GM18498 (cell line): Measurements from ENCODE around the gene ST6GALNAC5.
"Not testable (repeated sequence)": the region's sequence is repeated elsewhere in the genome, so short reads cannot be mapped to it uniquely, and the experiment has no call there.

Experiments
- ATAC-seq: cut with Tn5 transposase; IDR thresholded peaks from one replicate; pipeline ENCODE4 v1.9.1; 2021; ENCODE audit warnings: mild to moderate bottlenecking, moderate library complexity; ENCODE audit not compliant: unreplicated experiment

Gene ST6GALNAC5

GRCh38 chr1:76867342-76868130 is at the start of gene ST6GALNAC5:
Gene ST6GALNAC5, plus strand, starts transcription at chr1:76867480.
- ATAC-seq, result no peak

- no peak for ATAC-seq
These were observed 47.3 kb upstream of the ST6GALNAC5 start for GRCh38 chr1:76820028-76820427.

GRCh38 chr1:76822961-76823360 is 44.3 kb upstream of the ST6GALNAC5 start:
- ATAC-seq, result not testable (repeated sequence)

- ATAC-seq, result no peak
These were observed 43.2 kb upstream of the ST6GALNAC5 start for GRCh38 chr1:76824106-76824505.

- no peak for ATAC-seq
These were observed 41.0 kb upstream of the ST6GALNAC5 start for GRCh38 chr1:76826072-76826845.

GRCh38 chr1:76827066-76827465 is 40.2 kb upstream of the ST6GALNAC5 start:
- no peak for ATAC-seq

GRCh38 chr1:76830373-76830772 is 36.9 kb upstream of the ST6GALNAC5 start:
- ATAC-seq, result peak; percentile 80

GRCh38 chr1:76832521-76832920 is 34.8 kb upstream of the ST6GALNAC5 start:
- ATAC-seq, result no peak

GRCh38 chr1:76833151-76833550 is 34.1 kb upstream of the ST6GALNAC5 start:
- ATAC-seq, result no peak

GRCh38 chr1:76833856-76834255 is 33.4 kb upstream of the ST6GALNAC5 start:
- ATAC-seq, result no peak

- no peak for ATAC-seq
These were observed 32.1 kb upstream of the ST6GALNAC5 start for GRCh38 chr1:76835203-76835602.

GRCh38 chr1:76840278-76840677 is 27.0 kb upstream of the ST6GALNAC5 start:
- ATAC-seq, result no peak

GRCh38 chr1:76841460-76841859 is 25.8 kb upstream of the ST6GALNAC5 start:
- no peak for ATAC-seq

- no peak for ATAC-seq
These were observed 23.3 kb upstream of the ST6GALNAC5 start for GRCh38 chr1:76843821-76844464.

- no peak for ATAC-seq
These were observed 13.0 kb upstream of the ST6GALNAC5 start for GRCh38 chr1:76854255-76854654.

- no peak for ATAC-seq
These were observed 11.2 kb upstream of the ST6GALNAC5 start for GRCh38 chr1:76856104-76856503.

- ATAC-seq, result no peak
These were observed 10.1 kb upstream of the ST6GALNAC5 start for GRCh38 chr1:76857138-76857537.

GRCh38 chr1:76857973-76858372 is 9.3 kb upstream of the ST6GALNAC5 start:
- ATAC-seq, result no peak

GRCh38 chr1:76861149-76861548 is 6.1 kb upstream of the ST6GALNAC5 start:
- ATAC-seq, result no peak

GRCh38 chr1:76862447-76862846 is 4.8 kb upstream of the ST6GALNAC5 start:
- no peak for ATAC-seq

GRCh38 chr1:76864383-76864782 is 2.9 kb upstream of the ST6GALNAC5 start:
- no peak for ATAC-seq
